GDM1 (cell line): ENCODE measurements around the gene PPP1R16B.
A peak's percentile ranks its signal among the peaks of the same experiment; 100 is the strongest.

ENCODE experiments used
- DNase-seq: peaks from one replicate; lab custom pipeline; 2025; lab: John Stamatoyannopoulos, UW

Gene PPP1R16B

GRCh38 chr20:38877483-38877882, 72.0 kb downstream of the PPP1R16B start:
- DNase-seq: no peak

GRCh38 chr20:38878866-38879265, 73.4 kb downstream of the PPP1R16B start:
- DNase-seq: peak; percentile 9

- no peak for DNase-seq
Observed at GRCh38 chr20:38880952-38881735, 75.6 kb downstream of the PPP1R16B start.

- no peak for DNase-seq
Observed at GRCh38 chr20:38881806-38882440, 76.4 kb downstream of the PPP1R16B start.

GRCh38 chr20:38882600-38882999, 77.1 kb downstream of the PPP1R16B start:
- DNase-seq: no peak

- DNase-seq: no peak
Observed at GRCh38 chr20:38883081-38883980, 77.8 kb downstream of the PPP1R16B start.

GRCh38 chr20:38883981-38884733, 78.7 kb downstream of the PPP1R16B start:
- DNase-seq: no peak

- DNase-seq: no peak
Observed at GRCh38 chr20:38885357-38885756, 79.9 kb downstream of the PPP1R16B start.

- DNase-seq: no peak
Observed at GRCh38 chr20:38888059-38888831, 82.7 kb downstream of the PPP1R16B start.

GRCh38 chr20:38889050-38889449, 83.6 kb downstream of the PPP1R16B start:
- DNase-seq: no peak

- no peak for DNase-seq
Observed at GRCh38 chr20:38889792-38890496, 84.4 kb downstream of the PPP1R16B start.

- no peak for DNase-seq
Observed at GRCh38 chr20:38890497-38890818, 85.0 kb downstream of the PPP1R16B start.

GRCh38 chr20:38892091-38892981, 86.8 kb downstream of the PPP1R16B start:
- peak; percentile 9 for DNase-seq

GRCh38 chr20:38893056-38893564, 87.6 kb downstream of the PPP1R16B start:
- DNase-seq: no peak

GRCh38 chr20:38893565-38894090, 88.1 kb downstream of the PPP1R16B start:
- DNase-seq: peak; percentile 59

GRCh38 chr20:38894091-38894847, 88.8 kb downstream of the PPP1R16B start:
- DNase-seq: no peak

GRCh38 chr20:38895098-38895949, 89.8 kb downstream of the PPP1R16B start:
- no peak for DNase-seq
